PC-3 (cell line): ENCODE results near the gene LIF. TPM values are rescaled to one million over a fixed set of nuclear protein-coding genes. Genes with fewer than 3 reads are reported as not detected.

Experiments used
- ATAC-seq: fragments of 200-7000 bp; cut with Tn5 transposase; 2 replicates; pipeline ENCODE4 v1.9.1; 2020; ENCODE audit warnings: mild to moderate bottlenecking, moderate library complexity
- BruUV-seq: library from RNA; stranded (reverse); fragments of 400-500 nt; replicated peaks from 2 replicates; lab custom pipeline; 2021; lab: Mats Ljungman, UMichigan
- CTCF ChIA-PET: fragments of 300-600 bp; sonication (Branson Sonifier 250); formaldehyde crosslinking; loops from one replicate; lab custom pipeline; 2022; ENCODE audit warnings: antibody characterized with exemption; lab: Charles Lee
- POLR2A ChIA-PET: fragments of 300-600 bp; sonication (Branson Sonifier 250); formaldehyde crosslinking; loops from one replicate; lab custom pipeline; 2022; ENCODE audit warnings: antibody characterized with exemption; ENCODE audit not compliant: unreplicated experiment; lab: Charles Lee
- DNase-seq: peaks from one replicate; pipeline ENCODE4 v3.0.0-alpha.2; 2015
- H2AFZ ChIP-seq: fragments of 300-600 bp; sonication (generic); 2 replicates; pipeline ENCODE4 v1.6.0; 2016; ENCODE audit warnings: antibody characterized with exemption, low read length
- H3F3A ChIP-seq: fragments of 300-600 bp; sonication (generic); one replicate; pipeline ENCODE4 v1.6.0; 2017; ENCODE audit warnings: antibody characterized with exemption, low read length, control low read depth, mild to moderate bottlenecking; ENCODE audit not compliant: unreplicated experiment
- H3K27ac ChIP-seq: fragments of 300-600 bp; sonication (generic); 2 replicates; pipeline ENCODE4 v1.5.1; 2016; ENCODE audit warnings: mild to moderate bottlenecking, low read length
- H3K27me3 ChIP-seq: fragments of 300-600 bp; sonication (generic); 2 replicates; pipeline ENCODE4 v1.6.1; 2016; ENCODE audit warnings: low read length, mixed read lengths
- H3K36me3 ChIP-seq: fragments of 300-600 bp; sonication (generic); 2 replicates; pipeline ENCODE4 v1.6.1; 2016; ENCODE audit warnings: low read depth, mixed run types, low read length, mixed read lengths
- H3K4me1 ChIP-seq: fragments of 300-600 bp; sonication (generic); 2 replicates; pipeline ENCODE4 v1.5.1; 2016; ENCODE audit warnings: low read length; ENCODE audit not compliant: insufficient read depth
- H3K4me2 ChIP-seq: fragments of 300-600 bp; sonication (generic); 2 replicates; pipeline ENCODE4 v1.6.0; 2016; ENCODE audit warnings: low read length
- H3K4me3 ChIP-seq: fragments of 300-600 bp; sonication (generic); 2 replicates; pipeline ENCODE4 v1.5.1; 2016; ENCODE audit warnings: mild to moderate bottlenecking, low read length, mixed read lengths
- H3K79me2 ChIP-seq: fragments of 300-600 bp; sonication (generic); 2 replicates; pipeline ENCODE4 v1.6.1; 2017; ENCODE audit warnings: low read length, mixed read lengths
- H3K9ac ChIP-seq: fragments of 300-600 bp; sonication (generic); 2 replicates; pipeline ENCODE4 v1.6.0; 2016; ENCODE audit warnings: mild to moderate bottlenecking, low read length
- H3K9me2 ChIP-seq: fragments of 300-600 bp; sonication (generic); replicated peaks from 2 replicates; pipeline ENCODE4 v1.6.1; 2016; ENCODE audit warnings: mixed run types, low read length, mixed read lengths
- H3K9me3 ChIP-seq: fragments of 300-600 bp; sonication (generic); 2 replicates; pipeline ENCODE4 v1.6.1; 2016; ENCODE audit warnings: low read length, mixed read lengths
- H4K20me1 ChIP-seq: fragments of 300-600 bp; sonication (generic); 2 replicates; pipeline ENCODE4 v1.6.1; 2016; ENCODE audit warnings: low read length, mixed read lengths
- CTCF ChIP-seq: fragments of 300-600 bp; sonication (generic); conservative IDR thresholded peaks from 2 replicates; pipeline ENCODE4 v1.5.1; 2017; ENCODE audit warnings: antibody characterized with exemption, low read depth, mild to moderate bottlenecking, low read length
- EZH2 ChIP-seq: fragments of 300-600 bp; sonication (generic); IDR thresholded peaks from one replicate; pipeline ENCODE4 v1.6.1; 2017; ENCODE audit warnings: antibody characterized with exemption, mild to moderate bottlenecking, low read length; ENCODE audit not compliant: unreplicated experiment
- EZH2phosphoT487 ChIP-seq: fragments of 300-600 bp; sonication (generic); IDR thresholded peaks from 2 replicates; pipeline ENCODE4 v1.6.1; 2018; ENCODE audit warnings: mild to moderate bottlenecking, antibody characterized with exemption, low read length, borderline replicate concordance
- intact Hi-C: fragments of 100-400 bp; cut with micrococcal nuclease; formaldehyde crosslinking; loops from 2 replicates; pipeline ENCODE4 v1.9.0; 2023
- total RNA-seq: library from RNA; depleted of rRNA; stranded (reverse); fragments of >200 nt; gene quantifications from 2 replicates; pipeline ENCODE4 v1.2.3, GENCODE V29; 2014

LIF gene
- total RNA-seq, 1 experiment from 2014 or later: 64.1 TPM

- Histone ChIP-seq H3K27ac (no peak overlapping the region), H3K79me2 (no peaks in the 10 kb centered on the region), H3K27me3 (no peaks in the 10 kb centered on the region), H2AFZ (no peak overlapping the region), H4K20me1 (no peaks in the 10 kb centered on the region), H3K4me3 (no peak overlapping the region), H3F3A (peaks cover 3% of the 10 kb centered on the region), H3K4me2 (no peak overlapping the region), H3K9me2 (no peaks in the 10 kb centered on the region), H3K9me3 (no peaks in the 10 kb centered on the region), H3K36me3 (no peaks in the 10 kb centered on the region), H3K9ac (no peak overlapping the region), H3K4me1 (peaks cover 15% of the 10 kb centered on the region)
- TF ChIP-seq EZH2: no peak
- no peak for TF ChIP-seq EZH2phosphoT487
- TF ChIP-seq CTCF: no peak
- no peak for DNase-seq
- CTCF ChIA-PET: interaction anchor here (0.5 kb wide), 1 partner anchor 13 kb away, joined by 3 read pairs; no protein-coding TSS in a partner anchor
- no TSS peak for BruUV-seq
- intact Hi-C loops: no loop called here
- ATAC-seq: no peak
- POLR2A ChIA-PET: no interaction called here
Observed at GRCh38 chr22:30220338-30221012, 26.1 kb downstream of the LIF start.

GRCh38 chr22:30219668-30220278 is 26.8 kb downstream of the LIF start:
- Histone ChIP-seq H3K36me3 (no peaks in the 10 kb centered on the region), H4K20me1 (no peaks in the 10 kb centered on the region), H3K4me1 (peaks cover 18% of the 10 kb centered on the region), H3K9me2 (no peaks in the 10 kb centered on the region), H3K4me3 (no peak overlapping the region), H3F3A (peaks cover 3% of the 10 kb centered on the region), H3K4me2 (no peak overlapping the region), H3K79me2 (no peaks in the 10 kb centered on the region), H3K27me3 (no peaks in the 10 kb centered on the region), H3K9ac (no peak overlapping the region), H2AFZ (no peak overlapping the region), H3K27ac (no peak overlapping the region), H3K9me3 (no peaks in the 10 kb centered on the region)
- TF ChIP-seq EZH2 (no peak), CTCF (no peak)
- intact Hi-C loops: no loop called here
- ChIA-PET POLR2A (interaction anchor here (0.5 kb wide), 1 partner anchor 20 kb away, joined by 7 read pairs; no protein-coding TSS in a partner anchor), CTCF (interaction anchor here (0.5 kb wide), 1 partner anchor 13 kb away, joined by 3 read pairs; no protein-coding TSS in a partner anchor)
- ATAC-seq: no peak
- BruUV-seq: no TSS peak
- DNase-seq: no peak
